Cortex of kidney (tissue), 1 donor: ENCODE results near the gene OR6B2.

Source experiments
- DNase-seq: peaks from one replicate; lab custom pipeline; 2025; lab: John Stamatoyannopoulos, UW

The OR6B2 gene

DNA sequence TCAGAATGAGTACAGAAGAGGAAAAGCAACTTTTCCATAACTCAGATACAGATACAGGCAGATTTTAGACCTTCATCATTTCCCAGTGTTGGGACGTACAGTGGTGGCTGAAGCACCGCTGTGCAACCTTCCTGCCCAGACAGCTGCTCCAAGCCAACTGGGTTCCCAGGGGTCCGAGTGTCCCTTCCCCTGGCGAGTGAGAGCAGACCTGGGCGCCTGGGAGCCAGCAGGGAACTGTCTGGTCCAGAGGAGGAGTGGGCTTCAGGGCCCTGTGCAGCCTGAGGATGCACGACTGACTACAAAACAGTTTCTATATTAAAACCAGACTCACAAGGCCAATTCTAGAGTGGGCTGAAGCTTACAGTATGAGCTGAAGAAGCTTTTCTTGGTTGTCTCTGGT lies 11.1 kb upstream of the OR6B2 start:
- DNase-seq = no peak

DNA sequence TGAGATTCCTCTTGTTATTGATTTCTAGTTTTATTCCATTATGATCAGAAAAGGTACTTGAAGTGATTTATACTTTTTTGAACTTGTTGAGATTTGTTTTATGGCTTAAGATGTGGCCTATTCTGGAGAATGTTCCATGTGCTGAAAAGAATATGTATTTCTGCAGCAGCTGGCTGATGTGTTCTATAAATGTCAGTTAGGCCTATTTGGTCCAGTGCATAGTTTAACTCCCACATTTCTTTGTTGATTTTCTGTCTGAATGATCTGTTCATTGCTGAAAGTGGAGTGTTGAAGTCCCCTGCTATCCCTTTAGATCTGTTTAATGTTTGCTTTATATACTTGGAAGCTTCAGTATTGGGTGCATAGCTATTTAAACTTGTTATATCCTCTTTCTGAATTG lies 7.1 kb upstream of the OR6B2 start:
- DNase-seq = no peak

DNA sequence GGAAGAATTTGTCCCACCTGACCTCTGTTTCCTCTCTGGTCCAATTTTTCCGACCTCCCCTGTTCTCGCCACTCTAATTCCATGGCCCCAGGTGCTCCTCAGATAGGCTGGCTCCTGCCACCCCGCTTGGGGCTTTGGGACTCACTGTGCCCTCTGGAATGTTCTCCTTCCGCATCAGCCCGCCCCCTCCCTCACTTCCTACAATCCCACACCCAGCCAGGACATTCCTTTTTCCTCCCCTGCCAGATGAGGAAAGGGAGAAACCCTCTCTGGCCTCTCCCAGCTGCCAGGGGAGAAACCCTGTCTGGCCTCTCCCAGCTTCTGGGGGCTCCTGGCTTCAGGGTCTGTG lies 3.1 kb upstream of the OR6B2 start:
- DNase-seq = no peak

DNA sequence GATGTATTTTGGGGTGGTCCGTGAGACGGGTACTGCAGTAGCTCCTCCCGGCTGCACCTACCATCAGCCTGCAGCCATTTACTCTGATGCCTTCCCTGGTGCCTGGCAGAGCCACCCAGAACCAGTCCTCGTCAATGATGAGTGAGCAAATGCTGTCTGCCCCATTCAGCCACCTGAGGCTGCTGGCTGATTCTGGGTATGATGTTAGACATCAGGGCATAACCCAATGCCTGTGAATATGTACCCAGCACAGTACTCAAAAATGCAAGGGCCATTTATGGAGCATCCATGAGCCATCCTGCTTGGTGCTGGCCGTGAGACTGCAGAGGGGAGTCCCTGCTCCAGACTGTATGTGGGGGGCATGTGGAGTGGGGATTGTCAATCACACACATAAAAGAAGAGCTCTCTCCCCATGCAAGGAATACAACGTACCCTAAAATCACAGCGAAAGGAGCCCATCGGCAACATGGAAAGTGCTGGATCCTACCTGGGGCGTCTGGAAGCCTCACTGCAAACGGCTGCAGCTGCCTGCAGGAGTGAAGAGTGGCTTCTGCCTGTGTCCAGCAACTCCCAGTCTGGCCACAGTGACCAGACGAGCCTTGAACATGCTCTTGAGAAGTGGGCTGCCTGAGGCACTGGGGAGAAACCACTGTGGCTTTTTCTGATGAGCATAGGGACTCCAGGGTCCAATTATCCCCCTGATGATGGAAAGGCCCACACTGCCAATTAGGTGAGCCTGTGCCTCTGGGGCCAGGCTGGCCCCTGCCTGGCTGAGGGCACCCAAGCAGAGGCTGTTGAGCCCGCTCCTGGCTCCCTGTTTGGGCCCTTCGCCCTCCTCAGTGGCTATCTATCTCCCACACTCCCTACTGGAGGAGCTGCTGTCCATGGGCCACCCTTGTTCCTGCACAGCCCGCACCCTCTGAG lies 2.4 kb upstream of the OR6B2 start:
- no peak for DNase-seq

DNA sequence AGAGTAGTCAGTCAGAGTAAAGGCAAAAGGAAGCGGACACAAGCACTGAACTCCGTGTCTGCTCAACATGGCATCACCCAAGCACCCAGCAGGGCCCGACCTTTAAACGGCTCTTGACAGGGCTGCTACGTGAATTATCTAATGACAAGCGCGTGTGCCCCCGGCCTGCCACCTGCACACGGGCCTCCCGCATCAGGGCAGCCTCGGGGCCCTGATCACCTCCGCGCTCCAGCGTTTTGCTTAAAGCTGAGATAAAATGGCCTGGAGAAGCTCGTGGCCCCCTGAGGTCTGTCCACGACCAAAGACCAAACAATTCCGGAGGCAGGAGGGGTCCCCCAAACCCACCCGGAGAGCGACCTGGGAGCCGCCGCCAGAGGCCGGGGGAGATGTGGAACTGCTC lies 5.5 kb downstream of the OR6B2 start:
- no peak for DNase-seq

- DNase-seq = no peak
Measured at GRCh38 chr2:240023792-240024191, 6.4 kb downstream of the OR6B2 start.

DNA sequence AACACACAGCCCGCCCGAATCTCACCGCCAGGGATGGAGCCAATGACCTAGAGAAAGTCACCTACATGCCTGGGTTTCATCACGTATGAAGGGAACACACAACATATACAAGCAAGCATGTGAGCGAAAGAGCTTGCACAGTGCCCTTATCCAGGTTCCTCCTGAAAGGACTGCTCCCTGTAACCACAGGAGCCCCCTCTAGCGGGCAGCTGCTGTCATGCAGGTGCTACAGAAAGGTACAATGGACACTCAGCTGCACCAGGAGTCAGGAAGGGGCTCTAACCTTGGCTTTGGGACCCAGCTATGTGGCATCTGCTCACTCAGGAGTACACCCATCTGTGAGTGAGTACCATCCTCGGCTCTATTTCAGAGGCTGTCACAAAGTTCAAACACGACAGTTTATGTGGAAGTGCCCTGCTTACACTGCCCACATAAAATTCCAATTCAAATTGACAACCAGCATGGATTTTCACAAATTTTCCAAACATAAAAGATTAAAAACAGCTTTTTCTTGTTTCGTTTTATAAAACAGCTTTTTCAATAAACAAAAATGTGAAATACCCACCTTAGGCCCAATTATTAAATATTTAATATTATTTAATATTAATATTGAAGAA lies 8.6 kb downstream of the OR6B2 start:
- DNase-seq = no peak

GRCh38 chr2:240018071-240018750 lies 12.0 kb downstream of the OR6B2 start:
- DNase-seq = no peak

DNA sequence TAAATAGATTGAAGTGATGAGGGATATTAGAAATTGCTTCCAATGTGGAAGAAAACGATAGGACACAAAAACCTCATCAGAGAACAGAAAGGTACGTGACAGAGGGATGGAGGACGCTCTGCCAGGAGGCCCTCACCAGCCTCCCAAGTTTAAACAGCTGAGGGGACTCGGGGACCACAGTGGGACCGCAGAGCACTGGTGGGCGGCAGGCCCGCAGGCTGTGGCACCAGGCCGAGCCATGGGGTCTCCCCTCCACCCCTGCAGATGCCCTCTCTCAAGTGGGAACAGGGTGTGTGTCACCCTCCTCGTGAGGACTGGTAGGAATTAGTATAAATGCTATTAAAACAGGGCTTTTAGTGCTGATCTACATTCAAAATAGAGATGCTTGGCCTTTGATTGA lies 15.9 kb downstream of the OR6B2 start:
- DNase-seq = no peak

GRCh38 chr2:240013343-240013742 lies 16.9 kb downstream of the OR6B2 start:
- no peak for DNase-seq

DNA sequence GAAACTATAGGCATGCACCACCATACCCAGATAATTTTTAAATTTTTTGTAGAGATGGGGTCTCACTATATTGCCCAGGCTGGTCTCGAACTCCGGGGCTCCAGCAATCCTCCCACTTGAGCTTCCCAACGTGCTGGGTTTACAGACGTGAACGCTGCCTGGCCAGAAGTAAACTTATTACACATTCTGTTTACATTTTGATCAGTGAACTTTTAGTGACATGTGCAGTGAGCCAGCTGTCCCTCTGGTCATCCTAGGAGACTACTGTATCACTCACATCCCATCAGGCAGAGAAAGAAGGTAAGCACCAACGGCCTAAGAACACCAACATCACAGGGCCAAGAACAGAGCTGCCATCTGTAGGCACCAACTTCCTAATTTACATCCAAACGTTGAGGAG lies 27.2 kb downstream of the OR6B2 start:
- no peak for DNase-seq

DNA sequence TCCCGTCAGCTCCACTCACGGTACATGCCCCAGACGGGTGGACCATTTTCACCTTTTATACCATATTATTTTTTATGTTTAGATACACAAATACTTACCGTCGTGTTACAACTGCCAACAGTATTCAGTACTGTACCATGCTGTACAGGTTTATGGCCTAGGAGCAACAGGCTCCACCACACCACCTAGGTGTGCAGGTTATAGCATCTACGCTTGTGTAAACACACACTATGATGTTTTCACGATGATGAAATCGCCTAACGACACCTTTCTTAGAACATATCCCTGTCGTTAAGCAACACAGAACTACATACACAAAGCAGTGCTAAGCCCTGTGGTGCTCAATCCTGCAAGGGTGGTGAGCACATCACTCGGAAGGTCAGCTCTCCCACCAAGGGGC lies 29.6 kb downstream of the OR6B2 start:
- no peak for DNase-seq

- DNase-seq = no peak
Measured at GRCh38 chr2:239997686-239998409, 32.4 kb downstream of the OR6B2 start.

DNA sequence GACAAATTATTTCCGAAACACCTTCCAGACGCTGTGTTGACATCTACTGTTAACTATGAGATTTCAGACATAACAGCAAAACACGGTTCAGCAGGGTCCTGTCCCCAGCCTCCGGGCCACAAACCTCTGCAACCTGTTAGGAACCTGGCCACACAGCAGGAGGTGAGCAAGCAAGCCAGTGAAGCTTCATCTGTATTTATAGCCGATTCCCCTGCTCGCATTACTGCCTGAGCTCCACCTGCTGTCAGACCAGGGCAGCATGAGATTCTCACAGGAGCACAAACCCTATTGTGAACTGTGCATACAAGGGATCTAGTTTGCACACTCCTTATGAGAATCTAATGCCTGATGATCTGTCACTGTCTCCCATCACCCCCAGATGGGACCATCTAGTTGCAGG lies 36.1 kb downstream of the OR6B2 start:
- DNase-seq = no peak

GRCh38 chr2:239993291-239993690 lies 36.9 kb downstream of the OR6B2 start:
- DNase-seq = no peak

DNA sequence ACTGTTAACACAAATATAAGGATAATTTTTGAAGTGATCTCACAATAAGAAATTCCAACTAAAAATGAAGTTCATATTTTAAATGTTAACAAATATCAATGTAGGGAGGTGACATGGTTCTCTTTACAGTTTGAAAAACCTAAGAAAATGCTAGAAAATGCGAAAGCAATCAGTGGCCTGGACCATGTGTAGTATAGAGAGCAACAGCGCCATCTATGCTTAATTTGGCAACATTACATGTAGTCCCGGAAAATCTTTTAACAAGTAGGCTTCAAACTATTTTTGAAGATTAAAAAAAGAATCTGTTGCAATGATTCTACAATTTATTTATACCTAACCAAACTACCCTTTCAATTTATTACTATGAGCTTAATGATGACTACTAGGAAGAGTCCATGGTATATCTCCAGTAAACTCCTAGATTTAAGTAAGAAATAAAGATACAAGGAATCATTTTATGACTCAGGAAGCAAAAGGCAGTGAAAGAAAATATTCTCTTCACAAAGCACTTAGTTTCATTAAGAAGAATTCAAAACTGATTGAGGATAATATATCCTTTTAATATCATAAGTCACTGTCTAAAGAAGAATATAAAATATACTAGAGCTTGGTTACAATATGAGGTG lies 38.4 kb downstream of the OR6B2 start:
- no peak for DNase-seq

DNA sequence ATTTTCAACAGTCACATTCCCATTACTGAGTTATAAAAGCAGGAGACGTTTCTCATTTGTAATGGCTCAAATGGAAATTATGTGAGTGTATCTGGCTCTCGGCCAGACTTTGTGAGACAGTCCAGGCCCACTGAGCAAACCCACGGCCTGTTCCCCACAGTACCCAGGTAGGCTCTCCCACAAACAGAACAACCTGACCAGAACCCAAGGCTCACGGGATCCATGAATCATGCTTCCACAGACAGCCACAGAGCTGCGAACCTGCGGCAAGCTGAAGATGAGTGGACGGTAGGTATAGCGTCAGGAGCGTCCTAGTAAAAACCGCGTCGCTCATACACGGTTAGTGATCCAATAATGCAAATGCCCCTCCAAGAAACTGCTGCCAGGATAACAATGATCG lies 39.3 kb downstream of the OR6B2 start:
- no peak for DNase-seq

- DNase-seq = no peak
Measured at GRCh38 chr2:239985356-239985755, 44.9 kb downstream of the OR6B2 start.

DNA sequence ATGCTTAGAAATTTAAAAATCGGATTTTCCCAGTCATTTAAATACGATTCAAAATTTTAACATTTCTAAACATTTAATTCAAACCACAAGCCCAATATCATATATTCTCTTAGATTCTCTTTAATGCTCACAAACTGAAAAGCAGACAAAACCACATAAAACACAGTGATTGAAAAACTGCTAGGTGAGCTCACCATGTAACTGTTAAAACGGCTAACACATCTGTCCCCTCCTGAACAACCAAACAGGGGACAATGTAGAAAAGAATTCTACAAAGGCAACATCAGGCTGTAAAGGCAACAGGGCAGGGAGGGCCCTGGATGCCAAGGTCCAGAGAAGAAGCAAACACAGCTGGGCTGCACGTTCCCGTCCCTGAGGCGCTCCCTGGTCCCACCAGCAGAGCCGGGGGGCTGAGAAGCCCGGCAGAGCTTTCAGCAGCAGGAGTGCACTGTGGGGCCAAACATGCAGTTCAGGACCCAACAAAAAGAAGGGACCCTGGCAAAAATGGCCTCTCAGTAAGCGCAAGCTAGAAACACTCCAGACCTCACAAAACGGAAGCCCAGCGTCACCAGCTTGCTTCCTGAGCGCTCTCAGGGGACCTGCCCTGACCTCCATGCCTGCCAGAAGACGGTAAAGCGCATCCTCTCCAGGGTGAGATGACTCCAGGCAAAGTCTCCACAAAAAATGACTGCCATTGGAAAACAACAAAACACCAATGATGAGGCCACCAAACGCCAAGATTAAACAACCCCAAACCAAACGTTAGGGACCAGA lies 45.6 kb downstream of the OR6B2 start:
- no peak for DNase-seq

DNA sequence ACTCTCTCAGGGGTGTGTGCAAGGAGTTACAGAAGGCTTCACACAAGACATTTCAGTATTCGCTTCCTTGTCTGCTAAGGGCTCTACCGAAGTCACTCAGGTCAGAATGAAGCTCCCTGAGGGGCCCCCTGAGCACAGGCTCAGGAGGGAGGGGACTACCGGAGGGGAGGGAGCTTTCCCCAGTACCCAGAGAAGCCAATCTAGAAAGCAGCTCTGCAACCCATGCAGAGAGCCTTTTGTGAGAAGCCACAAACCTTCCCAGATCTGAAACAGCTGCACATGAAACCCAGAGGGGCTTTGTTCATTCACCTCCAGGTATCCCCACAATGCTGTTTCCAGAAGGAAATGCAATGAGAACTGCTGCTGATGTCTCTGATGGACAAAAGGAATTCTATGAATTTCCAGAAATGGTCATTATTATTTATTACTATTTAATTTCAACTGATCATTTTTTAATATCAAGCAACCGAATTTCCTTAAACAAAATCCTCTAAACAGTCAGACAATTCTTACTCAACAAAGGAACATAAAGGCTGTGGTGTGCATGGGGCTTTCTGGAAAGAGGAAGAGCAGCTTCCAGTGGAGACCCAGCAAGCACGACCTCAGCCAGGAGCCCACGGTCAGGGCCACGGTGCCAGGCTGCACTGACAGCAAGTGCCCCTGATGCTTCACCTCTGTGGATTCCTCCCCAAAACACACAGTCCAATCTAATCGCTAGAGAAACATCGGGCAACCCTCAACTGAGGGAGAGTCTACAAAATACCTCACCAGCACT lies 47.0 kb downstream of the OR6B2 start:
- DNase-seq = no peak
